PC-3 (cell line): ENCODE data around the gene LMAN2L.

ENCODE experiments used
- EZH2 ChIP-seq: fragments of 300-600 bp; sonication (generic); IDR thresholded peaks from one replicate; pipeline ENCODE4 v1.6.1; 2017; ENCODE audit warnings: antibody characterized with exemption, mild to moderate bottlenecking, low read length; ENCODE audit not compliant: unreplicated experiment
- TF ChIP-seq, protein P1 (sequence below): fragments of 300-600 bp; sonication (generic); conservative IDR thresholded peaks from 2 replicates; pipeline ENCODE4 v1.5.1; 2017; ENCODE audit warnings: antibody characterized with exemption, low read depth, mild to moderate bottlenecking, low read length

DNA sequence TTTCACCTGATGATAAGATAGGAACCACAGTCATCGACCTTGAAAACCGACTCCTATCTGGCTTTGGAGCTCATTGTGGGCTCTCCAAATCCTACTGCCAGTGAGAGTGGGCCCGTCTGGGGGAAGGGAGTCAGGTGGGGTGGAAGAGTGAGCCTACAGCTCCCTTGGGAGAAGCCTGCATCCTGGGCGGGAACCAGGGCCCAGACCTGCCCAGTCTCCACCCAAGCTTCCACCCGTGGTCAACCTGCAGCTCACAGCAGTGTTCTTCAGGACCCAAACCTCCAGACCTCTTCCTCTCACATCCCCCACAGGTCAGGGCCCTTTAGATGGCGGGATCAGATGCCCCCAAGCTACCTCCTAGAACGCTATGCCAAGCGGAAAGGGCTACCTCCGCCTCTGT, 40.2 kb downstream of the LMAN2L start:
- TF ChIP-seq, protein P1, sequence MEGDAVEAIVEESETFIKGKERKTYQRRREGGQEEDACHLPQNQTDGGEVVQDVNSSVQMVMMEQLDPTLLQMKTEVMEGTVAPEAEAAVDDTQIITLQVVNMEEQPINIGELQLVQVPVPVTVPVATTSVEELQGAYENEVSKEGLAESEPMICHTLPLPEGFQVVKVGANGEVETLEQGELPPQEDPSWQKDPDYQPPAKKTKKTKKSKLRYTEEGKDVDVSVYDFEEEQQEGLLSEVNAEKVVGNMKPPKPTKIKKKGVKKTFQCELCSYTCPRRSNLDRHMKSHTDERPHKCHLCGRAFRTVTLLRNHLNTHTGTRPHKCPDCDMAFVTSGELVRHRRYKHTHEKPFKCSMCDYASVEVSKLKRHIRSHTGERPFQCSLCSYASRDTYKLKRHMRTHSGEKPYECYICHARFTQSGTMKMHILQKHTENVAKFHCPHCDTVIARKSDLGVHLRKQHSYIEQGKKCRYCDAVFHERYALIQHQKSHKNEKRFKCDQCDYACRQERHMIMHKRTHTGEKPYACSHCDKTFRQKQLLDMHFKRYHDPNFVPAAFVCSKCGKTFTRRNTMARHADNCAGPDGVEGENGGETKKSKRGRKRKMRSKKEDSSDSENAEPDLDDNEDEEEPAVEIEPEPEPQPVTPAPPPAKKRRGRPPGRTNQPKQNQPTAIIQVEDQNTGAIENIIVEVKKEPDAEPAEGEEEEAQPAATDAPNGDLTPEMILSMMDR: no peak
- TF ChIP-seq EZH2: no peak
